ENCODE data around the gene TBC1D30.
A peak's percentile ranks its signal among the peaks of the same experiment; 100 is the strongest.

Gene TBC1D30

GRCh38 chr12:64802180-64802775, 22.2 kb upstream of the TBC1D30 start:
- DNase-seq = peak in 28 of 56 donors; percentile 3 to 61 (median 19)

GRCh38 chr12:64806173-64806572, 18.3 kb upstream of the TBC1D30 start:
- DNase-seq = no peak

GRCh38 chr12:64806593-64807460, 17.6 kb upstream of the TBC1D30 start:
- DNase-seq = peak in 1 of 56 donors; percentile 24

- DNase-seq = no peak
Observed at GRCh38 chr12:64808110-64808509, 16.3 kb upstream of the TBC1D30 start.

GRCh38 chr12:64810831-64811230, 13.6 kb upstream of the TBC1D30 start:
- DNase-seq = no peak

GRCh38 chr12:64813723-64814122, 10.7 kb upstream of the TBC1D30 start:
- peak in 23 of 56 donors; percentile 2 to 77 (median 29) for DNase-seq

GRCh38 chr12:64814432-64814831, 10.0 kb upstream of the TBC1D30 start:
- no peak for DNase-seq

GRCh38 chr12:64819816-64820402, 4.5 kb upstream of the TBC1D30 start:
- no peak for DNase-seq

GRCh38 chr12:64820593-64820992, 3.9 kb upstream of the TBC1D30 start:
- no peak for DNase-seq

GRCh38 chr12:64821116-64821630, 3.3 kb upstream of the TBC1D30 start:
- DNase-seq = no peak

- peak in 4 of 56 donors; percentile 39 to 67 (median 54) for DNase-seq
Observed at GRCh38 chr12:64824130-64824499, 332 bp upstream of the TBC1D30 start.

GRCh38 chr12:64825143-64826021, 935 bp downstream of the TBC1D30 start:
- DNase-seq = peak in 24 of 56 donors; percentile 9 to 58 (median 29)

GRCh38 chr12:64826234-64826633, 1.8 kb downstream of the TBC1D30 start:
- DNase-seq = peak in 10 of 56 donors; percentile 2 to 19 (median 8)

GRCh38 chr12:64828713-64829112, 4.3 kb downstream of the TBC1D30 start:
- DNase-seq = peak in 4 of 56 donors; percentile 2 to 18 (median 10)

GRCh38 chr12:64833928-64834327, 9.5 kb downstream of the TBC1D30 start:
- DNase-seq = no peak

- no peak for DNase-seq
Observed at GRCh38 chr12:64835901-64836300, 11.5 kb downstream of the TBC1D30 start.

- DNase-seq = no peak
Observed at GRCh38 chr12:64836856-64837255, 12.4 kb downstream of the TBC1D30 start.

GRCh38 chr12:64837427-64837826, 13.0 kb downstream of the TBC1D30 start:
- no peak for DNase-seq

- no peak for DNase-seq
Observed at GRCh38 chr12:64840119-64840518, 15.7 kb downstream of the TBC1D30 start.

- DNase-seq = no peak
Observed at GRCh38 chr12:64840949-64841717, 16.7 kb downstream of the TBC1D30 start.

Measured in nucleus accumbens (tissue), 56 donors.